ENCODE measurements around the gene SEC16A. TPM values are rescaled to one million over a fixed set of nuclear protein-coding genes. Genes with fewer than 3 reads are reported as not detected.

Gene SEC16A
- total and polyA plus RNA-seq, 2 donors from 2014 or later = 37.0 to 67.1 TPM

GRCh38 chr9:136488247-136489214 is 5.7 kb upstream of the SEC16A start:
- H3K36me3 ChIP-seq (ENCODE audit: control insufficient read depth in 2 of 3, insufficient read depth in 3 of 3, low read length in 3 of 3) = no peaks in the 10 kb centered on the region
- H3K4me1 ChIP-seq (ENCODE audit: control insufficient read depth in 2 of 3, insufficient read depth in 2 of 3, low read depth in 1 of 3, low read length in 3 of 3) = peaks cover 0 to 23% (median 10%) of the 10 kb centered on the region in 3 donors
- TF ChIP-seq CTCF (IDR thresholded peaks at IDR 0.05; ENCODE audit: borderline replicate concordance, extremely low read depth, insufficient read depth) = peak; percentile 96
- H3K4me3 ChIP-seq (ENCODE audit: low read length in 3 of 3) = no peak overlapping the region
- H3K9ac ChIP-seq (ENCODE audit: low read length in 3 of 3) = no peak overlapping the region
- H3K27ac ChIP-seq (ENCODE audit: low read depth in 2 of 2, low read length in 2 of 2) = no peak overlapping the region
- intact Hi-C loops (cut with DNase I) = loop anchor here (5.0 kb wide), 1 partner anchor 139 kb away; no protein-coding TSS in a partner anchor
- H3K9me3 ChIP-seq (ENCODE audit: control insufficient read depth in 2 of 3, insufficient read depth in 1 of 3, low read length in 3 of 3) = no peaks in the 10 kb centered on the region
- no peaks in the 10 kb centered on the region for H3K27me3 ChIP-seq (ENCODE audit: control insufficient read depth, insufficient read depth, low read length)
- peak; percentile 69 to 85 (median 78) for DNase-seq
- no peak for FAIRE-seq

DNA sequence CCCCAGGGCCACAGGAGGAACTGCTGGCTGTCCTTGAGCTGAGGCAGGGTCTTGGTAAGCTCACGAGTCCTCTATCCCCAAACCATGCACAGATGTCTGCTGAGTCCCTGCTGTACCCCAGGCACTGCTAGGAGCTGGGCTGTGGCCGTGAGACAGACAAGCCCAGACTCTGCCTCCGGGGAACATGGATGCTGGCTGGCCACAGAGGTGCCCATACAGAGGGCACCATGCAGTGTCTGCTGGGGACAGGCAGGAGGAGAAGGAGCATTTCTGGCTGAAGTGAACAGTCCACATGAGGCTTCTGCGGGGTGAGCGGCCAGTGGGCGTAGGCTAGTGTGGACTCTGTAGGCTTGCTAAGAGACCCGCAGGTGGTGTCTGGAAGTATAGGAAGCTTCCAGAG is 4.8 kb upstream of the SEC16A start:
- intact Hi-C loops (cut with DNase I) = loop anchor here (5.0 kb wide), 1 partner anchor 140 kb away; no protein-coding TSS in a partner anchor
- Histone ChIP-seq H3K9ac (ENCODE audit: low read length in 3 of 3) (no peak overlapping the region), H3K4me3 (ENCODE audit: low read length in 3 of 3) (no peak overlapping the region), H3K9me3 (ENCODE audit: control insufficient read depth in 2 of 3, insufficient read depth in 1 of 3, low read length in 3 of 3) (no peaks in the 10 kb centered on the region), H3K36me3 (ENCODE audit: control insufficient read depth in 2 of 3, insufficient read depth in 3 of 3, low read length in 3 of 3) (no peaks in the 10 kb centered on the region), H3K27me3 (ENCODE audit: control insufficient read depth, insufficient read depth, low read length) (no peaks in the 10 kb centered on the region), H3K4me1 (ENCODE audit: control insufficient read depth in 2 of 3, insufficient read depth in 2 of 3, low read depth in 1 of 3, low read length in 3 of 3) (peaks cover 0 to 20% (median 10%) of the 10 kb centered on the region in 3 donors), H3K27ac (ENCODE audit: low read depth in 2 of 2, low read length in 2 of 2) (no peak overlapping the region)
- DNase-seq = no peak
- TF ChIP-seq CTCF (IDR thresholded peaks at IDR 0.05; ENCODE audit: borderline replicate concordance, extremely low read depth, insufficient read depth) = no peak
- FAIRE-seq = no peak

DNA sequence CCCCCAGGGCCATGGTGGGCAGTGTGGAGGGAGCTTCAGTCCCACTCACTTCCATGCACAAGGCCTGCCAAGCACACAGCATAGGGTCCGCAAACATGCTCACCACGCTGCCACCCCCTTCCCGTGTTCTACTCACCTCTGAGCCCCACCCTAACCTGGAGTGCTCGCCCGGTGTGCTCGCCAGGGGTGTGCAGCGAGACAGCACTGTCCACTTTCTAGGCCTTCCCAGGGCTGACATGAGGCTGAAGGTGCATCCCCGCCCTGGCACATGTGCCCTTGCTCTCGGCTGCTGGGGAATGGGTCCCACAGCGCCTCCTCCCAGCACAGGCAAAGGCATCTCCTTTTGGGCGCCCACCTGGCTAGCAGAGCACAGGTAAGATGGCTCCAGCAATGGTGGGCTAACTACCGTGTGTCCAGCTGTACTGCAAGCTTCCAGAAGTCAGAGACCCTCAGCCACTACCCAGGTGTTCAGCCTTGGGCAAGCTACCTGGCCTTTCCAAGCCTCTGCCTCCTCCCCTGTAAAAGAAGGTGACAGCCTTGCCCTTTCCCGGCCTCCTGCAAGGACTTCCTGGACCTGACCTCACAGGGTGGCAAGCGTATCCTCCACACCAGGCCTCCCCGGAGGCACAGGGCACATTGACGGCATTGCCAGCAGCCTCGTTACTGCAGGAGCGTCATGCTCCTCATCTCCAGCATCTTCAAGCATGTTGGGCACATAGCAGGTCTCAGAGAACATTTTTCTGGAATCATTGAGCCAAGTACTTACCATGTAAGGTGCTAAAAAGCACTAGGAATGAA is 4.2 kb upstream of the SEC16A start:
- H3K4me1 ChIP-seq (ENCODE audit: control insufficient read depth in 2 of 3, insufficient read depth in 2 of 3, low read depth in 1 of 3, low read length in 3 of 3) = peaks cover 0 to 20% (median 10%) of the 10 kb centered on the region in 3 donors
- FAIRE-seq = no peak
- H3K9me3 ChIP-seq (ENCODE audit: control insufficient read depth in 2 of 3, insufficient read depth in 1 of 3, low read length in 3 of 3) = no peaks in the 10 kb centered on the region
- H3K27me3 ChIP-seq (ENCODE audit: control insufficient read depth, insufficient read depth, low read length) = no peaks in the 10 kb centered on the region
- TF ChIP-seq CTCF (IDR thresholded peaks at IDR 0.05; ENCODE audit: borderline replicate concordance, extremely low read depth, insufficient read depth) = no peak
- H3K4me3 ChIP-seq (ENCODE audit: low read length in 3 of 3) = no peak overlapping the region
- intact Hi-C loops (cut with DNase I) = loop anchor here (5.0 kb wide), 1 partner anchor 140 kb away; no protein-coding TSS in a partner anchor
- no peaks in the 10 kb centered on the region for H3K36me3 ChIP-seq (ENCODE audit: control insufficient read depth in 2 of 3, insufficient read depth in 3 of 3, low read length in 3 of 3)
- no peak overlapping the region for H3K9ac ChIP-seq (ENCODE audit: low read length in 3 of 3)
- no peak overlapping the region for H3K27ac ChIP-seq (ENCODE audit: low read depth in 2 of 2, low read length in 2 of 2)
- DNase-seq = no peak
